Measurements from ENCODE around the gene WDFY4.

- TF ChIP-seq CTCF (IDR thresholded peaks at IDR 0.05; ENCODE audit: insufficient read depth, low read length, poor library complexity, severe bottlenecking) = no peak
- no peak for TF ChIP-seq EZH2phosphoT487 (conservative IDR thresholded peaks at IDR 0.05; ENCODE audit: low read length)
Observed at GRCh38 chr10:48820699-48821098, 136.0 kb downstream of the WDFY4 start.
